Measurements from ENCODE around the gene TMEM184B.

GRCh38 chr22:38290347-38290746 is 17.5 kb upstream of the TMEM184B start:
- TF ChIP-seq ZNF274 (IDR thresholded peaks at IDR 0.05; ENCODE audit: low read depth, low read length) (no peak), YY1 (IDR thresholded peaks at IDR 0.05; ENCODE audit: insufficient read depth, insufficient read length) (no peak), SUZ12 (IDR thresholded peaks at IDR 0.05; ENCODE audit: extremely low read depth, insufficient read depth, insufficient read length) (no peak)

All from NT2/D1 (cell line).